ENCODE measurements around the gene PRKG1. TPM values are rescaled to one million over a fixed set of nuclear protein-coding genes. Genes with fewer than 3 reads are reported as not detected.

PRKG1 gene
- total and polyA plus RNA-seq, 12 donors = 3.8 to 48.1 (median 29.9) TPM

DNA sequence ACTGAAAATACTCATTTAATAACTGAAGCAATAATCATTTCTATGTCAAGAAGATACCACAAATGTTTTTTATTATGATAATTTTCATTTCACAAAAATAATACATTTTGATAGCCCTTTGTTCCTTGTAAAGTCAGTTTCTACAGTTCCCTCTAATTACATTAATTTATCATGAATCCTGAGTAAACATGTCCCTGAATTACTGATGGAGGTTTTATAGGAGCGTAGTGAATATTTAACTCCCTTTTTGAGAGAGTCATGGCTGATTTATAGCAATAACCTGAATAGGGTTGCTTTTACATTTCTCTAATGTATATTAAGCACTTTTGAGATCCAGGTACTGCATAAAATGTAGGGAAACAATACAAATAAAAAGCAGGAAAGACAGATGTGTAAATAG, 1023.8 kb downstream of the PRKG1 start:
- Histone ChIP-seq H3K27ac (no peak overlapping the region), H3K4me3 (no peak overlapping the region), H3K36me3 (no peaks in the 10 kb centered on the region), H3K27me3 (no peaks in the 10 kb centered on the region), H3K4me1 (no peaks in the 10 kb centered on the region), H3K9me3 (no peaks in the 10 kb centered on the region)
- intact Hi-C loops (cut with DNase I) = no loop called here
- 92 to 93% methylated on average over 1 of the region's 1 CpG for WGBS, 2 donors
- ATAC-seq (no peak), DNase-seq (no peak)
- no peak for TF ChIP-seq CTCF (IDR thresholded peaks at IDR 0.05)

DNA sequence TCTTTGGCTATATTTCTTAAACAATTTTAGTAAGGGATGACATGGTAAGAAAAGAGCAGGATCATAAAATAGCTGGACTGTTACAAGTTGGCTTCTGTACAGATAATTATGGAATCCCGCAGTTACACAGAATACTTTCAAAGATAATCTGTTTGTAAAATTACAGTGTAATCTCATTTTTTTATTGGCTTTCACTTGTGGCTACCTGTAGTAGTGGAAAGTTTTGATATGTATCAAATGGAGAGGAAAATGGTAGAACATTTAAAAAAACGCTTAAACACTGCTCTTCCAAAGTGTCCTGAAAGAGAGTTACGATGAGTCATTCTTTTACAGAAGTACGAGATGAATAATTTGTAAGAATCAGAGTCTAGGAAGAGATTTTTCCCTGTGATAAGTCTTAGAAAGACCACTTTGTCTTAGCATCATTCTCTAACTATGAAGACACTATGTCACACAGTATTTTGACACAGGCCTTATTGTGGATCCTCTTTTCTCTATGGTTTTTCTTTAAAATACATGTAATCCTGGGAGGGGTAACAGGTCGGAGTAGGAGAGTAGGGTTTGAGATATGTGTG, 1024.8 kb downstream of the PRKG1 start:
- intact Hi-C loops (cut with DNase I) = no loop called here
- Histone ChIP-seq H3K36me3 (no peaks in the 10 kb centered on the region), H3K27me3 (no peaks in the 10 kb centered on the region), H3K27ac (no peak overlapping the region), H3K4me3 (no peak overlapping the region), H3K4me1 (no peaks in the 10 kb centered on the region), H3K9me3 (no peaks in the 10 kb centered on the region)
- no peak for TF ChIP-seq CTCF (IDR thresholded peaks at IDR 0.05)
- WGBS, 2 donors = 85 to 89% methylated on average over 5 of the region's 5 CpGs
- ATAC-seq (no peak), DNase-seq (no peak)

GRCh38 chr10:52100011-52100547, 1025.8 kb downstream of the PRKG1 start:
- intact Hi-C loops (cut with DNase I) = no loop called here
- 71 to 85% methylated on average over 6 of the region's 6 CpGs for WGBS, 2 donors
- no peaks in the 10 kb centered on the region for H3K4me1 ChIP-seq
- ATAC-seq (no peak), DNase-seq (no peak)
- no peak overlapping the region for H3K27ac ChIP-seq
- H3K9me3 ChIP-seq = no peaks in the 10 kb centered on the region
- no peak for TF ChIP-seq CTCF (IDR thresholded peaks at IDR 0.05)
- no peaks in the 10 kb centered on the region for H3K36me3 ChIP-seq
- H3K4me3 ChIP-seq = no peak overlapping the region
- no peaks in the 10 kb centered on the region for H3K27me3 ChIP-seq

GRCh38 chr10:52105301-52105700, 1031.0 kb downstream of the PRKG1 start:
- no peak for ATAC-seq
- DNase-seq = no peak
- Histone ChIP-seq H3K27ac (no peak overlapping the region), H3K9me3 (no peaks in the 10 kb centered on the region), H3K36me3 (no peaks in the 10 kb centered on the region), H3K27me3 (no peaks in the 10 kb centered on the region), H3K4me3 (no peak overlapping the region), H3K4me1 (no peaks in the 10 kb centered on the region)
- TF ChIP-seq CTCF (IDR thresholded peaks at IDR 0.05) = no peak
- WGBS, 2 donors = 89 to 92% methylated on average over 9 of the region's 9 CpGs
- intact Hi-C loops (cut with DNase I) = no loop called here
